ENCODE measurements around the gene PLA2R1.

DNA sequence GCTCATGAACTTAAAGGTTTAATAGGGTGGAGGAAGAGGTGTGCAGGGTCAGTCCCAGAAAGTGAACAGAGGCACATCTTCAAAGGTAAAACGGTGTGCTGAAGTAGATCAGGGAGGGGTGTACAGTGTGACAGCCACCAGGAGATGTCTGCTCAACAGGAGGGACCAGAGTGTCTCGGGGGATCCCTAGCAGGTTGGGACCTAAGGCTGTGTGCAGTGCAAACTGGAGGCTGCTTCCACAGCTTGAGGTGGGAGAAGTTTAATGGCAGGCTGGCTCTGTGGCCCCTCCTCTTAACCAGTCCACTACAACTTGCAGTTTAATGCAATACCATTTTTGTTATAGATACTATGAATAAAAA, 33.2 kb downstream of the PLA2R1 start:
- TF ChIP-seq, protein P1, sequence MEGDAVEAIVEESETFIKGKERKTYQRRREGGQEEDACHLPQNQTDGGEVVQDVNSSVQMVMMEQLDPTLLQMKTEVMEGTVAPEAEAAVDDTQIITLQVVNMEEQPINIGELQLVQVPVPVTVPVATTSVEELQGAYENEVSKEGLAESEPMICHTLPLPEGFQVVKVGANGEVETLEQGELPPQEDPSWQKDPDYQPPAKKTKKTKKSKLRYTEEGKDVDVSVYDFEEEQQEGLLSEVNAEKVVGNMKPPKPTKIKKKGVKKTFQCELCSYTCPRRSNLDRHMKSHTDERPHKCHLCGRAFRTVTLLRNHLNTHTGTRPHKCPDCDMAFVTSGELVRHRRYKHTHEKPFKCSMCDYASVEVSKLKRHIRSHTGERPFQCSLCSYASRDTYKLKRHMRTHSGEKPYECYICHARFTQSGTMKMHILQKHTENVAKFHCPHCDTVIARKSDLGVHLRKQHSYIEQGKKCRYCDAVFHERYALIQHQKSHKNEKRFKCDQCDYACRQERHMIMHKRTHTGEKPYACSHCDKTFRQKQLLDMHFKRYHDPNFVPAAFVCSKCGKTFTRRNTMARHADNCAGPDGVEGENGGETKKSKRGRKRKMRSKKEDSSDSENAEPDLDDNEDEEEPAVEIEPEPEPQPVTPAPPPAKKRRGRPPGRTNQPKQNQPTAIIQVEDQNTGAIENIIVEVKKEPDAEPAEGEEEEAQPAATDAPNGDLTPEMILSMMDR (IDR thresholded peaks at IDR 0.05; ENCODE audit: low read length) = no peak
- TF ChIP-seq EZH2 (IDR thresholded peaks at IDR 0.05; ENCODE audit: borderline replicate concordance, low read length) = no peak
